Neuronal stem cell (in vitro differentiated cells): ENCODE data around the gene SYP.
A peak's percentile ranks its signal among the peaks of the same experiment; 100 is the strongest.

Experiments
- DNase-seq: peaks from one replicate; pipeline ENCODE4 v3.0.0-alpha.2; 2013; ENCODE audit warnings: low spot score
- H2AFZ ChIP-seq: one replicate; pipeline ENCODE4 v1.6.1; 2013; ENCODE audit warnings: mild to moderate bottlenecking, low read length, inconsistent platforms
- H2AK5ac ChIP-seq: 2 replicates; pipeline ENCODE4 v1.6.1; 2013; ENCODE audit warnings: low read depth, mild to moderate bottlenecking, inconsistent platforms, low read length, moderate library complexity, mixed read lengths
- H2BK120ac ChIP-seq: 2 replicates; pipeline ENCODE4 v1.6.1; 2013; ENCODE audit warnings: low read depth, mild to moderate bottlenecking, inconsistent platforms, low read length, moderate library complexity, mixed read lengths
- H2BK12ac ChIP-seq: one replicate; pipeline ENCODE4 v1.6.1; 2013; ENCODE audit warnings: low read length, inconsistent platforms
- H2BK15ac ChIP-seq: 2 replicates; pipeline ENCODE4 v1.6.1; 2013; ENCODE audit warnings: mild to moderate bottlenecking, low read length, inconsistent platforms, mixed read lengths
- H2BK5ac ChIP-seq: one replicate; pipeline ENCODE4 v1.6.1; 2013; ENCODE audit warnings: inconsistent platforms, mild to moderate bottlenecking, low read length, moderate library complexity
- H3K14ac ChIP-seq: one replicate; pipeline ENCODE4 v1.6.1; 2013; ENCODE audit warnings: low read length, inconsistent platforms
- H3K18ac ChIP-seq: 2 replicates; pipeline ENCODE4 v1.6.1; 2013; ENCODE audit warnings: low read length, inconsistent platforms
- H3K23ac ChIP-seq: 2 replicates; pipeline ENCODE4 v1.6.1; 2013; ENCODE audit warnings: low read depth, mild to moderate bottlenecking, mixed read lengths, low read length, inconsistent platforms; ENCODE audit not compliant: poor library complexity
- H3K27ac ChIP-seq: replicated peaks from 3 replicates; pipeline ENCODE4 v1.5.1; 2013; ENCODE audit warnings: low read length, inconsistent platforms
- H3K27me3 ChIP-seq, 3 experiments: 2 replicates each; pipeline ENCODE4 v1.6.1; 2013; ENCODE audit warnings: low read length in 3 of 3, mild to moderate bottlenecking in 2 of 3, inconsistent platforms in 1 of 3, low read depth in 1 of 3, mixed read lengths in 1 of 3, moderate library complexity in 1 of 3; ENCODE audit not compliant: control insufficient read depth in 3 of 3, insufficient read depth in 3 of 3
- H3K36me3 ChIP-seq, 2 donors: replicated peaks in 1 of 2; 2 replicates each; pipeline ENCODE4 v1.6.1; 2013; ENCODE audit warnings: low read length in 2 of 2; ENCODE audit not compliant: control insufficient read depth in 2 of 2, insufficient read depth in 2 of 2
- H3K4ac ChIP-seq: 2 replicates; pipeline ENCODE4 v1.6.1; 2013; ENCODE audit warnings: inconsistent platforms, mild to moderate bottlenecking, low read length, moderate library complexity
- H3K4me1 ChIP-seq, 2 donors: 1 replicate in 1 of 2; 2 replicates in 1 of 2; pipeline ENCODE4 v1.6.1; 2013; ENCODE audit warnings: low read length in 2 of 2, low read depth in 1 of 2; ENCODE audit not compliant: control insufficient read depth in 2 of 2, insufficient read depth in 1 of 2
- H3K4me2 ChIP-seq: one replicate; pipeline ENCODE4 v1.6.1; 2013; ENCODE audit warnings: mild to moderate bottlenecking, low read length, inconsistent platforms; ENCODE audit not compliant: insufficient read depth, poor library complexity, severe bottlenecking
- H3K4me3 ChIP-seq, 2 donors: 2 replicates each; pipeline ENCODE4 v1.5.1; 2013; ENCODE audit warnings: low read length in 2 of 2, mild to moderate bottlenecking in 2 of 2, inconsistent platforms in 1 of 2, moderate library complexity in 1 of 2
- H3K79me1 ChIP-seq: one replicate; pipeline ENCODE4 v1.6.1; 2013; ENCODE audit warnings: low read depth, mild to moderate bottlenecking, inconsistent platforms, low read length, moderate library complexity
- H3K9ac ChIP-seq: one replicate; pipeline ENCODE4 v1.6.1; 2013; ENCODE audit warnings: mild to moderate bottlenecking, low read depth, low read length, inconsistent platforms; ENCODE audit not compliant: poor library complexity
- H3K9me3 ChIP-seq, 2 donors: replicated peaks in 1 of 2; 2 replicates each; pipeline versions ENCODE3 to v1.6.1; 2013; ENCODE audit warnings: low read length in 2 of 2, mild to moderate bottlenecking in 2 of 2, inconsistent platforms in 1 of 2, low read depth in 1 of 2, mixed read lengths in 1 of 2, moderate library complexity in 1 of 2; ENCODE audit not compliant: control insufficient read depth in 2 of 2, insufficient read depth in 1 of 2
- H4K8ac ChIP-seq: one replicate; pipeline ENCODE4 v1.6.1; 2013; ENCODE audit warnings: low read depth, mild to moderate bottlenecking, inconsistent platforms, low read length, moderate library complexity
- H4K91ac ChIP-seq: one replicate; pipeline ENCODE4 v1.6.1; 2013; ENCODE audit warnings: low read length, low read depth, mild to moderate bottlenecking, inconsistent platforms; ENCODE audit not compliant: poor library complexity
- WGBS, 2 donors: extraction: QIAGEN DNeasy Blood & Tissue Kit; methylation state at CpG; one replicate each; pipeline ENCODE4 v1.1.7; 2013; ENCODE audit warnings: missing lambda C conversion rate in 2 of 2, mixed read lengths in 1 of 2; ENCODE audit not compliant: insufficient read length in 2 of 2, insufficient replicate concordance in 1 of 2; ENCODE audit errors: extremely low coverage in 2 of 2; 5-methylcytosine and 5-hydroxymethylcytosine counted together

The SYP gene

DNA sequence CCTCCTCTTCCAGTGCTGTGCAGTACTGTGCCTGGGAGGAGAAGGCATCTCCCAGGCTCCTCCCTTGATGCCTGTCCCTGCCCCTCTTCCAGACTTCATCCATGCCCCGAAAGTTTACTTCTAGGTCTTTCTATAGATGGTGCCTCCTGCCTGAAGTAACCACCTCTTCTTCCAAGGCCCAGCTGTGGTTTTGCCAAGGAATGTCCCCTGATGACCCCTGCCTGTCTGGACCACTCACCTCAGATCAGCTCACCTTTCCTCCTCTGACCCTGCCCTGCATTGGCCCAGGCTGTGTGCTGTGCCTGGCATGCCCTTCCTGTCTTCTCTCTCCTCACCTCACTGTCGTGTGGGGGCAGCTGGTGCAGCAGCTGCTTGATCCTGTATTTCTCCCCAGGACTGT, 20.6 kb downstream of the SYP start:
- no peak overlapping the region for H3K4me3 ChIP-seq
- no peaks in the 10 kb centered on the region for H3K79me1 ChIP-seq
- no peak overlapping the region for H3K27ac ChIP-seq
- no peaks in the 10 kb centered on the region for H3K36me3 ChIP-seq
- H3K14ac ChIP-seq, result no peak overlapping the region
- H2BK12ac ChIP-seq, result no peak overlapping the region
- no CpG with 5 or more reads among the region's 2 CpGs for WGBS, 2 donors
- H3K18ac ChIP-seq, result no peak overlapping the region
- H2AK5ac ChIP-seq, result no peak overlapping the region
- no peak overlapping the region for H3K9ac ChIP-seq
- no peak overlapping the region for H3K4me2 ChIP-seq
- no peak overlapping the region for H2BK120ac ChIP-seq
- no peak overlapping the region for H2AFZ ChIP-seq
- DNase-seq, result no peak
- no peak overlapping the region for H3K4ac ChIP-seq
- no peak overlapping the region for H2BK5ac ChIP-seq
- H4K8ac ChIP-seq, result no peak overlapping the region
- H2BK15ac ChIP-seq, result no peak overlapping the region
- H3K9me3 ChIP-seq, result no peaks in the 10 kb centered on the region
- H3K27me3 ChIP-seq, result peaks cover 0 to 5% (median 0%) of the 10 kb centered on the region in 3 experiments
- no peak overlapping the region for H4K91ac ChIP-seq
- H3K23ac ChIP-seq, result peak overlapping the region; percentile 65
- H3K4me1 ChIP-seq, result peaks cover 0 to 1% of the 10 kb centered on the region in 2 donors

DNA sequence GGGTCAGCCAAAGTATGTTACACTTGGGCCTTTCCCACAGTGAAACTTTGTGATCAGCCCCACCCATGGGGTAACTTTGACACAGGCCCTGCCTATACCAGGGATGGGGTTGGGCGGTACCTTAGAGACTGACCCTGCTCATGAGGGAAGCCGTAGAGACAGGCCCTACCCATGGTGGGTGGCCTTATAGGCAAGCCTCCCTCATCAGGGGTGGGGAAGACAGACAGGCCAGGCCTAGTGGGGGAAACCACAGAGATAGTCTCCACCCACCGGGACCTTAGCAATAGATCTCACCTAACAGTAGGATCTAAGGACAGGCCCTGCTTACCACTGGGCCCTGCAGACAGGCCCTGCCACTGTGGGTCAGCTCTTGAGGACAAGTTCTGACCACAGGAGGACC, 21.5 kb downstream of the SYP start:
- Histone ChIP-seq H3K27ac (no peak overlapping the region), H3K9me3 (no peaks in the 10 kb centered on the region), H3K9ac (no peak overlapping the region), H3K4ac (no peak overlapping the region), H3K4me1 (no peaks in the 10 kb centered on the region), H4K91ac (no peak overlapping the region), H4K8ac (no peak overlapping the region), H3K23ac (no peak overlapping the region), H2BK12ac (no peak overlapping the region), H3K79me1 (no peaks in the 10 kb centered on the region), H3K4me2 (no peak overlapping the region), H3K18ac (no peak overlapping the region), H3K36me3 (no peaks in the 10 kb centered on the region), H2AK5ac (no peak overlapping the region), H3K14ac (no peak overlapping the region), H2AFZ (no peak overlapping the region), H2BK120ac (no peak overlapping the region), H2BK5ac (no peak overlapping the region), H2BK15ac (no peak overlapping the region), H3K27me3 (peaks cover 0 to 11% (median 0%) of the 10 kb centered on the region in 3 experiments), H3K4me3 (no peak overlapping the region)
- no peak for DNase-seq
- no CpG with 5 or more reads among the region's 3 CpGs for WGBS, 2 donors

DNA sequence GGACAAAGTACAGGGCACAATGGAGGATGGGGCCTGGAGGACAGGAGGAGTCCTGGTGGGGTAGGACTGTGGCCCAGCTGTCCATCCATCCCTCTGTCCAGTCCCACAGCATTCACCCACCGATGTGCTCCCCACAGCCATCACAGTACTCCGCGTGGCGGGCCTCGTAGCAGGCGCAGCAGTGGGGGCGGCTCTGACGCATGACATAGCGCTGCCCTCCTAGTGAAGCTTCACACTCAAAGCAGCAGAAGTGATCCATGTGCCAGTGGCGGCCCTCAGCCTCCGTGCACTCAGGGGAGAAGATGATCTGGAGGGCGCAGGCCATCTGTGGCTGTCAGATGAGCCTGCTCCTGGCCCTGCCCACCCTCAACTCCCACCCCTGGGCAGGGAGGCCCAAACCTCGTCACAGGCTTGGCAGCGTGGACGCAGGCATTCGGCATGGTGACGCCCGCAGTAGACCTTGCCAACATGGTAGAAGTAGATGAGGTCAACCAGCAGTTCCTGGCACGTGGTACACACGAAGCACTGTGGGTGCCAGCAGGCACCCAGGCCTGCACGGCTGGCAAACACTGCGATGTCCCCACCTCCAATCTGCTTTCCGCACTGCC, 22.0 kb downstream of the SYP start:
- Histone ChIP-seq H3K36me3 (no peaks in the 10 kb centered on the region), H2AK5ac (no peak overlapping the region), H3K18ac (no peak overlapping the region), H2BK12ac (no peak overlapping the region), H3K4me3 (no peak overlapping the region), H3K4me1 (no peaks in the 10 kb centered on the region), H2BK15ac (no peak overlapping the region), H3K4me2 (no peak overlapping the region), H2BK120ac (no peak overlapping the region), H2AFZ (no peak overlapping the region), H2BK5ac (no peak overlapping the region), H3K9me3 (no peaks in the 10 kb centered on the region), H3K4ac (no peak overlapping the region), H3K27ac (no peak overlapping the region), H3K23ac (no peak overlapping the region), H4K8ac (no peak overlapping the region), H4K91ac (no peak overlapping the region), H3K27me3 (peaks cover 0 to 16% (median 4%) of the 10 kb centered on the region in 3 experiments), H3K9ac (no peak overlapping the region), H3K14ac (no peak overlapping the region), H3K79me1 (no peaks in the 10 kb centered on the region)
- DNase-seq, result no peak
- WGBS, 2 donors, result no CpG with 5 or more reads among the region's 23 CpGs

GRCh38 chrX:49177338-49177833, 22.6 kb downstream of the SYP start:
- H4K8ac ChIP-seq, result no peak overlapping the region
- no peak overlapping the region for H3K4ac ChIP-seq
- no peaks in the 10 kb centered on the region for H3K36me3 ChIP-seq
- H3K4me1 ChIP-seq, result no peaks in the 10 kb centered on the region
- no peak overlapping the region for H3K18ac ChIP-seq
- no peak for DNase-seq
- no peak overlapping the region for H2AK5ac ChIP-seq
- no peaks in the 10 kb centered on the region for H3K79me1 ChIP-seq
- no peak overlapping the region for H3K4me3 ChIP-seq
- H3K14ac ChIP-seq, result no peak overlapping the region
- H4K91ac ChIP-seq, result no peak overlapping the region
- no peak overlapping the region for H2BK12ac ChIP-seq
- no peak overlapping the region for H2BK120ac ChIP-seq
- peaks cover 0 to 22% (median 10%) of the 10 kb centered on the region in 3 experiments for H3K27me3 ChIP-seq
- H3K27ac ChIP-seq, result no peak overlapping the region
- no peak overlapping the region for H3K9ac ChIP-seq
- no peak overlapping the region for H2BK5ac ChIP-seq
- H3K9me3 ChIP-seq, result no peaks in the 10 kb centered on the region
- no peak overlapping the region for H3K23ac ChIP-seq
- no peak overlapping the region for H2BK15ac ChIP-seq
- no peak overlapping the region for H2AFZ ChIP-seq
- no peak overlapping the region for H3K4me2 ChIP-seq
- no CpG with 5 or more reads among the region's 4 CpGs for WGBS, 2 donors
